ENCODE data around the gene EFEMP1.
A peak's percentile ranks its signal among the peaks of the same experiment; 100 is the strongest.
"Not testable (repeated sequence)": the region's sequence is repeated elsewhere in the genome, so short reads cannot be mapped to it uniquely, and the experiment has no call there.

EFEMP1 gene

DNA sequence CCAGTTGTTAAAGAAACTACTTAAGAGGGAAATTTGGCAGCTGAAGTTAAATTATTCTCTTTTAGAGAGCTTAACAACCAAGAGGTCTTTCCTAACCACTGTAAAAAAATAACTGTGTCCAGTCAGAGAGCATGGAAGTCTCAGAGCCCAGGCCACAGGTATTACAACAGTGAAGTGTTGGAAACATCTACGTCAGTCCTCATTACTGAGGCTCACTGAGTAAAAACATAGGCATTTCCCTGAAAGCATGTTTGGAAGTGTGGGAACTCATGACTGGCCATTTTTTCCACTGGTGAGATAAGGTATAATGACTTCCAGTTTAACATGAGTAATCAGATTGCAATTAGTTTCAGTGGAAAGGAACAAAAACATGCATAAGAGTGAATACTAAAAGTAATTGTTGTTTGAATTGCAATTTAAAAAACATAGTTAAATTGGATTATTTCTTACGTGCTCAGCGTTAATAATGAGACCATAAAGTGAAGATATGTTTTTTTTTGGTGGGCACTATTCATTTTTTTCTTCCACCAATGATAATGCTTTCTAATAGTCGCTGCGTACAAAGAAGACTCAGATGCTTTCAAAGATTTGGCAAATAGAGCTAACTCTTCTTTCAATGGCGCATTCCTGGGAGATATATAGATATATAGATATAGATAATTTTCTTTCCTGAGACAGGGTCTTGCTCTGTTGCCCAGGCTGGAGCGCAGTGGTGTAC lies 60.8 kb downstream of the EFEMP1 start:
- DNase-seq: no peak

DNA sequence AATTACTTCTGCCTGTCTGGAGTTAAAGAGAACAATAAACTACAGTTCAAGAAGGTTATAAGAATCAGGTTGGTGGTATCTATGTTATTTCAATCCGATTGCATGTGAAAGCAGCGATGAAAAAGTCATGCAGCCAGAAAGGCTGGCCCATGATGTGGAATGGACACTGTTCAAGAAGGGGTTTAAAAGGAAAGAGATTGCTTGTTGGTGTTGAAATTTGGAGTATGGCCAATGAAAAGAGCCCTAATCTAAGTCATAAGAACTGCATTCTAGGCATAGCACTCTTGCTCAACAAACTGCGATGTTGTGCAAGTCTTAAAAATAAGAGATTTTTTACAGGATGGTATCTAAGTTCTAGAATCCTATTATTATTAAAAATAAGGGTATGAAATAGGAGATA lies 61.3 kb downstream of the EFEMP1 start:
- no peak for DNase-seq

DNA sequence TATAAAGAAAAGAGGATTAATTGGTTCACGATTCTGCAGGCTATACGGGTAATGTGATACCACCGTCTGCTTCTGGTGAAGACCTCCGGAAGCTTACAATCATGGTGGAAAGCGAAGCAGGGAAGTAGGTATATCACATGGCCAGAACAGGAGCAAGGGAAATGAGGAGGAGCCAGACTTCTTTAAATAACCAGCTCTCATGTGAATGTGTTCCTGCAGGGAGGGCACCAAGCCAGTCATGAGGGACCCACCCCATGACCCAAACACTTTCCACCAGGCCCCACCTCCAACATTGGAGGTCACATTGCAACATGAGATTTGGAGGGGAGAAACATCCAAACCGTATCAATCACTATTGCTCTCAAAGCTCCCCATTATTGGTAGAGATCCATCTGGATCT lies 61.8 kb downstream of the EFEMP1 start:
- DNase-seq: no peak

DNA sequence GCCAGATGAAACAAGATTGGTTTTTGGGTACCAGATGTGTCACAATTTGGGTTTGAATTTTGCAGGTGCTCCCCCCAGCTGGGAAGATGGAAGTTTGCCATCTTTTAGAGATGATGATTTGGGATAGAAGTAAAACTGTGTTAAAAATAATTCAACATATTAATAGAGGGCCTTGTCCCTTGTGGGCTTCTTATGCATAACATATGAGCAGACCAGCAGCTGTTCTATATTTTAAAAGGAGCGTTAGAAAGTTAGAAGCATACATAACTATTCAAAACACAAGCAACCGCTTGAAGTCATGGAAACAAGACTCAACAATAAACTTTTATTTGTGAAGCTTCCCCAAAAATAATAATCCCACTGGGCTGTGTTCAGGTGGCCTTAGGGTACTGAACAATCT lies 62.8 kb downstream of the EFEMP1 start:
- DNase-seq: no peak

DNA sequence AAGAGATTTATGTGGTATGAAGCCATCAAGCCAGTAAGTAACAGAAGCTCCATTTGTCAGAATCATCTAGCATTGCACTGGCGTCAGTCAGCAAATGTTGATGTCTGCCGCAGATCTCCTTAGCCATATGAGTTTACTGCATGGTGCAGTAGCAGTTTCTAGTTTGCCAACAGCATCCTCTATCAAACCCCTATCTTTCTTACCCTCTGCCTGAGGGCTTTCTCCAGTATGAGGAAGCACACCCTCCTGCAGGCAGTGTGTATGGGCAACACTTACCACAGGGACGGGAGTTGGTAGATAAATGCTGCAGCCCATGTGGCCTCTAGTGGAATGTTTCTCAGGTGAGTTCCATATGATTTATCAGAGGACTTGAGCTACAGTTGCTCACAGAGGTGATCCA lies 63.7 kb downstream of the EFEMP1 start:
- DNase-seq: no peak

DNA sequence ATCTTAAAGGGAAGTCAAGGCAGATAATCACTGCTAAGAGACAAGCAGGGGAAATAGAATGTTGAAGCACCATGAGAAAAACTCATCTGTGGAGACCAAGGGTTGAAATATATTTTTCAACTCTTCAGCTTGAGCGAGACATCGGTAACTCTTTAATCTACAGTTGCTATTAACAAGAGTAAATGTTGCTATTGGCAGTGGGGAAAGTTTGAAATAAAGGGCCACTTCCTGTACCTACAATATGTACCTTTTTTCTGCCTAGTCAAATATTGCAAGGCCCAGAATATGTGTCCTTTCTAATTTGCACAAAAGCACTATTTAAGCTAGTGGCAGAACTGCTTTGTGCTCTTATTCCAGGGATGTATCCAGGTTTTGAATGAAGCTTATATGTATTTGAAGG lies 65.8 kb downstream of the EFEMP1 start:
- no peak for DNase-seq

DNA sequence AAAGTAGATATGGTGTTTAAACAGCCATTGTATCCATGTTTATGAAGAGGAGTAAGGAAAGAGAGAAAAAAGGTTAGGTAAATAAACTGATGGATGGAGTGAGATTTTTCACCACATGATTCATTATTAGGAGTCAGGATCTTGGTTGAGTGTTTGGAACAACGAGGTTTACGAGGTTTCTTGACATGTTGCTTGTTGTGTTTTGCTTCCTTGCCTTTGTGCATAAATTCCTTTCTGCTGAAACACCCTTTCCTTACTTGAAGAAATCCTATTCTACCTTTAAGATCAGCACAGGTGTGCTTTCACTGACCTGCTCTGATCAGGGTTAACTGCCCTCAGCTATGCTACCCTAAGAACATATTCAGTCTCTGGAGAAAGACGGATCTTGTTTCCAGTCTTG lies 66.6 kb downstream of the EFEMP1 start:
- DNase-seq: no peak

DNA sequence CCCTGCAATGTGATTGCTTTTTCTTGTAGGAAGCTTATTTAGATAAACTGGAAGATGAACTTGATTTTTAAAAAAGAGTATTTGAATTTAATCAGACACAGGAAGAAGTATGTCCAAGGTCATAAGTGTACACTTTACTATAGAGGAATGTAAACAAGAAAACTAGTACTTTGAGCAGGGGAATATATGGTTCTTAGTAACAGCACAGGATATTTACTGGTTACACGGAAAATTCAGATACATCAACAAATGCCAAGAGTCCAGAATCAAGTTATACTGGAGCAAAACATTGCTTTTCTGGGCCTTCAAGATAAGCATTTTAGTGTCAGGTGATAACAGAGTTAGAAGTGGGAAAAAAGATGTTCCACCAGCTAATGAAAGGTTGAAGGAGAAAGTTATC lies 75.5 kb downstream of the EFEMP1 start:
- no peak for DNase-seq

DNA sequence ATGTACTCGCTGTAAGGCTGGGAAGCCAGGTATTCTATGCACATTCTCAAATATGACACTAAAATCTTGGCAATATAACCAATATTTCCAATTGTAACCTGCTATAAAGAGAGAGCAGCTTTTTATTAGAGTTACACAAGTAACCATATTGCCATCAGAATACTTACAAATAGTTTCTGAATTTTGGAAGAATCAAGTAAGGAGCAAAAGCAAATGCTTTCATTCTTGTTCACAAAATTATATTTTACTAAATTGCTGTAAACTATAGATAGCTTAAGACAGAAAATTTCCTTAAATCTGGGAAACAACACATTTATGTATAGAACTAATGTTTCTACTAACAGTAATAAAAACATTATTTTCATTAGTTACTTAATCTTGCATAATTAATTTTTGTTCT lies 77.2 kb downstream of the EFEMP1 start:
- DNase-seq: no peak

DNA sequence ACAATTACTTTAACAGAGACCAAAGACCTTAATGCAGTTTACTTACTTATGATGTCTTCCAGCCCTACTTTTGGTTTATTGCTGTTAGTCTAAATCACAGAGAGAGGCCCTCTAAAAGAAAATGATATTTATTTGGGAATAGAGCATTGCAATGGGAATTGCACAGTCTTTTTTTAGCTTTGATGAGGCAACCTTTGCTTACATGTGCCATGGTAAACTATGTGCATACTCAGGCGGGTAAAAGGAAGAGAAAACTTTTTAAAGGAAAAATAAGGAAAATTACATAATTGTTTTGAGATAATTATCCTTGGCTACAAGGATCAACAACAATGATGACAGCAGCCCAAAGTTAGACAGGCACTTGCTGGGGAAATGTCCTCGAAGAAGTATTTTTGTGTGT lies 78.6 kb downstream of the EFEMP1 start:
- no peak for DNase-seq

DNA sequence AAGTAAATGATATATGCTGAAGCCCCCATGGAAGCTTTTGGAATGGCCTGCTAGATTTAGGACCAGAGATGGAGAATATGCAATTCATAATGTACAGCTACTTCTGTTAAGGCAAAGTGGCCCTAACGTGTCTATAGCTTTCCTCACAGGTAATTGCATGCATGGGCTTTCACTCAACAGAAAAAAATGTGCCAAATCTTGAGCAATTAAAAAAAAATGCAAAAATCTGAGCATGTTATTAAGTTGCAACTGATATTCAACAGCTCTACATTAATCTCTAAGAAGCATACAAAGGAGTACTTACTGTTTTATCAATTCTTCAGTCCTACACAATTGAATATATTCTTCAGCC lies 79.6 kb downstream of the EFEMP1 start:
- no peak for DNase-seq

DNA sequence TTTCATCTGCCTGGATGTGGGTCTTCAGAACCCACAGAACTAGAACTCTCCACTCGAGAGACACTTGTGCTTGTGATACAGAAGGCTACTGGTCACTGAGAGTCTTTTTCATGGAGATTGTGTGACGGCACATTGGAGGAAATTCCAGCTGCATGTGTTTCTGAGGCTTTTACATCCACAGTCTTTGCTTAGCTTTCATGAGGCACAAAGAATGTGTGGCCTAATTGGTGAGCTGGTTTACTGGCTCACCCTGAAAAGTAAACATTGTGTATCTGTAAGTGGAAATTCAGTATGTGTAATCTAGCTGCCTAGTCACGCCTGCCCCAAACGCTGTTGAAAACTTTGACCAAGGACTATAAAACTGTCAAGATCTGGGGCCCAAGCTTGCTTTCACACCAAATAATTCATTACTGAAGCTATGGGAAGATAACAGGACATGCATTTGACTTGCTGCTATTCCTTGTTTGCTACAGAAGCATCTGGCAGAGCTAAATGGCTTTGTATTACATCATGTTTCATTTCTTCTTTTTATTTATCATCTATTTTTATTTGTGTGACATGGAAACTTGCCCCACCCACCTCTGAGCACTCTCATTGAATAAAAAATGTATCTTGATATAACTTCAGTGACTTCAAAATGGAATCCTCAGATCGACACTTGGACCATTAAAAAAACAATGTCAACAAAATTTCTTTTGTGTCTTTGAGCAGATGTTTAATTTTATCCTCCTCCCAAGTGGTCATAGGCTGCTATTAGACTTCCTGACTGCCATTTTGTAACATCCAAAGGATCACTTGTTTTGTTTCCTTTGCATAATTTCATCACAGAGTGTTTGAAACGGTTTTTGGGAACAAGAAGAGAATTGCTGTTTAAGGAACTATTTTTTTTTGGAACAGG lies 80.2 kb downstream of the EFEMP1 start:
- no peak for DNase-seq

DNA sequence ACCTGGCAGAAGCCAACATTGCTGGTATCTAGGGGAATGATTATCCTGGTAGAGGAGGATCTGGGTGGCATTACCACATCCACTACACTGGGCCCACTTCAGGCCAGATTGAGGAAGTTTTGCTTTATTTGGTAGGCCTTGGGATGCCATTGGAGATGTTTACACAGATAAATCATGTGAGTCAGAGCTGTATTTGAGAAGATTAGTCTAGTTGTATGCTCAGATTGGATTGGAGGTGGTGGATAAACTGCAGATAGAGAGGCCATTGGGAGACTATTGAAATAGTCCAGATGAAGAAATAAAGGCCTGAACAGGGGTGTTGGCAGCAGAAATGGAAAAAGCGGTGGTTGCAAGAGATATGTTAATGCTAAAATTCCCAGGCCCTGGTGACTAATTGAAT lies 81.5 kb downstream of the EFEMP1 start:
- DNase-seq: no peak

DNA sequence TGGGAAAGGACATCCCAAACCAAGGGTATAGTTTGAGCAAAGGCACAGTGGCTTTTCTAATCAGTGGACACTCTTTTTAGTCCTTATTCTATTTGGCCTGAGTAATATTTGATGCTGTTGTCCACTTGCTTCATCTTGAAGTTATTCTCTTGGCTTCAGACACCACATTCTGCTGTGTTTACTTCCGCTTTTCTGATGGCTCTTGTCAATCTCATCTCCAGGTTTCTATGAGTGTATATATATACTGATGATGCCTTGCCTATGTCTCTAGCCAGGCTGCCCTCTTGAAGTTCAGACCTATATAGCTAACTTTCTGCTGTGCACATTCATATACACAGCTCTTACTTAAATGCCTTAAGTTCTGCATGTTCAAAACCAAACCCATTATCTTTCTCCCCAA lies 83.1 kb downstream of the EFEMP1 start:
- DNase-seq: no peak

DNA sequence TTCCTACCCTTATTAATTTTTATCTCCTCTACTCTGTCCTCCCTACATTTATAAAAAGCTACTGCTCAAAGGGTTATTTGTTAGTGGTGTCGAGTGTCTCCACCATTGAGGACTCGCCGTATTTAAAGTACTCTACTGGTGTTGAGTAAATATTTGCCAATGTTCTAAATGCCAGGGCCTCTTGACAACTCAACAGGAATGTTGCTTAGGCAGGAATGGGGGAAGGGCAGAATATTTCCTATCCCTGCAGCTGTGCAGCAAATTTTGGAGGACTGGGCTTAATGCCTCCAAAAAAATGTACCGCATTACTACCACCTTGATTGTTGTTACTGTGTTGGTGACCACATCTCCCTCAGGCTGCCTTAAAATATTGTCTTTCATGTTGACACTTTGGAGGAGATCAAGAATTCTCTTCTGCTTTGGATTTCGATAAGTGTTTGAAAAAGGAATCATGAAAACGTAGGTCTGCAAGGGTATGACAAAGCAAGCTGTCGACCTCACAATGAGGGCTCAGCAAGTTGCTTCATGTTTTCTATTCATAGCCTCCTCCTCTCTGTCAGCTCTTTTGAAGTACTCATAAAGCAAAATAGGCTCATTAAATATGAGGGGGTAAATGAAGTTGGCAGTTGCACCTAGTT lies 84.3 kb downstream of the EFEMP1 start:
- DNase-seq: peak; percentile 86

DNA sequence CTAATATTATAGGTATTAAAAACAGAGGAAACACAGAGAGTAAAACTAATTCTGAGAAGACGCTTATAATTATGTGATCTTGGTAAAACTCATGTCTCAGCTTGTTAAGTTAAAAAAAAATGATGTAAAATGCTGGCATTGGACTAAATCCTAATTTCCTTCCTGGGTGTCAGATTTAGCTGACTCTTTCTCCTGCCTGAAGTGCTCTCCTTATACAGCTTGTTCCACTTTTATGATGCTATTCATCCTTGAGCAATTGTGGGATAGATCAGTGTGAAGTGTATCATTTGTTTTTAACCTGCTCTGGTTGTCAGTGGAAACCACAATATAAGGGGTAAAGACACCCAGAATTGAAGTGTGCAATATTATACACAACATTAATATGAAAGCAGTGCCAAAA lies 84.9 kb downstream of the EFEMP1 start:
- DNase-seq: no peak

DNA sequence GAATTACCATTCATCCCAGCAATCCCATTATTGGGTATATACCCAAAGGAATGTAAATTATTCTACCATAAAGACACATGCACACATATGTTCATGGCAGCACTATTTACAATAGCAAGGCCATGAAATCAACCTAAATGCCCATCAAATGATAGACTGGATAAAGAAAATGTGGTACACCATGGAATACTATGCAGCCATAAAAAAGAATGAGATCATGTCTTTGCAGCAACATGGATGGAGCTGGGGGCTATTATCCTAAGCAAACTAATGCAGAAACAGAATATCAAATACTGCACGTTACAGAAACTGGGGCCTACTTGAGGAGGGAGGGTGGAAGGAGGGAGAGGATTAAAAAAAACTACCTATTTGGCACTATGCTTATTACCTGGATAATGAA lies 85.5 kb downstream of the EFEMP1 start:
- not testable (repeated sequence) for DNase-seq

DNA sequence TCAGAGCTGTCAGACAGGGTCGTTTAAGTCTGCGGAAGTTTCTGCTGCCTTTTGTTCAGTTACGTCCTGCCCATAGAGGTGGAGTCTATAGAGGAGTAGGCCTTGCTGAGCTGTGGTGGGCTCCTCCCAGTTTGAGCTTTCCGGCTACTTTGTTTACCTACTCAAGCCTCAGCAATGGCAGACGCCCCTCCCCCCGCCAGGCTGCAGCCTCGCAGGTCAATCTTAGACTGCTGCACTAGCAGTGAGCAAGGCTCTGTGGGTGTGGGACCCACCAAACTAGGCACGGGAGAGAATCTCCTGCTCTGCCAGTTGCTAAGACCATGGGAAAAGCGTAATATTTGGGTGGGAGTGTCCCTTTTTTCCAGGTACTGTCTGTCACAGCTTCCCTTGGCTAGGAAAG lies 86.5 kb downstream of the EFEMP1 start:
- DNase-seq: no peak

DNA sequence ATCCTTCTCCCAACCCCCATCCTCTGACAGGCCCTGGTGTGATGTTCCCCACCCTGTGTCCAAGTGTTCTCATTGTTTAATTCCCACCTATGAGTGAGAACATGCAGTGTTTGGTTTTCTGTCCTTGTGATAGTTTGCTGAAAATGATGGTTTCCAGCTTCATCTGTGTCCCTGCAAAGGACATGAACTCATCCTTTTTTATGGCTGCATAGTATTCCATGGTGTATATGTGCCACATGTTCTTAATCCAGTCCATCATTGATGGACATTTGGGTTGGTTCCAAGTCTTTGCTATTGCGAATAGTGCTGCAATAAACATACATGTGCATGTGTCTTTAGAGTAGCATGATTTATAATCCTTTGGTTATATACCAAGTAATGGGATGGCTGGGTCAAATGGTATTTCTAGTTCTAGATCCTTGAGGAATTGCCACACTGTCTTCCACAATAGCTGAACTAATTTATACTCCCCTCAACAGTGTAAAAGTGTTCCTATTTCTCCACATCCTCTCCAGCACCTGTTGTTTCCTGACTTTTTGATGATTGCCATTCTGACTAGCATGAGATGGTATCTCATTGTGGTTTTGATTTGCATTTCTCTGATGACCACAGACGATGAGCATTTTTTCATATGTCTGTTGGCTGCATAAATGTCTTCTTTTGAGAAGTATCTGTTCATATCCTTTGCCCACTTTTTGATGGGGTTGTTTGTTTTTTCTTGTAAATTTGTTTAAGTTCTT lies 91.7 kb downstream of the EFEMP1 start:
- not testable (repeated sequence) for DNase-seq

DNA sequence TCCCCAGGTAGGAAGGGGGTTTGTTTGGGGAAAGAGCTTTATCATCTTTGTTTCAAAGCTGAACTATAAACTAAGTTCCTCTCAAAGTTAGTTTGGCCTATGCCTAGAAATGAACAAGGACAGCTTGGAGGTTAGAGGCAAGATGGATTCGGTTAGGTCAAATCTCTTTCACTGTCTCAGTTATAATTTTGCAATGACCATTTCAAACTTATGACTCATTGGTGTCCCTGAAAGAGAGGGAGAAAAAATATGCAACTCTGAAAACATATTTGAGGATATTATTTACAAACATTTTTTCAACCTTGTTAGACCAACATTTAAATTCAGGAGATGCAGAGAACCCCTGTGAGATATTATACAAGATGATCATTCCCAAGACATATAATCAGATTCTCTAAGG lies 95.7 kb downstream of the EFEMP1 start:
- DNase-seq: no peak

DNA sequence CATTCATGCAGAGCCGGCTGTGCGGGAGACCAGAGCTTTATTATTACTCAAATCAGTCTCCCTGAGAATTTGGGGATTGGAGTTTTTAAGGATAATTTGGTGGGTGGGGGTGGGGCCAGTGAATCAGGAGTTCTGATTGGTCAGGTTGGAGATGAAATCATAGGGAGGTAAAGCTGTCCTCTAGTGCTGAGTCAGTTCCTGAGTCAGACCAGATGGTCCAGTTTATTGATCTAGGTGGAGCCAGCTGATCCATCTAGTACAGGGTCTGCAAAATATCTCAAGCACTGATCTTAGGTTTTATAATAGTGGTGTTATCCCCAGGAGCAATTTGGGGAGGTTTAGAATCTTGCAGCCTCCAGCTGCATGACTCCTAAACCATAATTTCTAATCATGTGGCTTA lies 96.2 kb downstream of the EFEMP1 start:
- DNase-seq: not testable (repeated sequence)

DNA sequence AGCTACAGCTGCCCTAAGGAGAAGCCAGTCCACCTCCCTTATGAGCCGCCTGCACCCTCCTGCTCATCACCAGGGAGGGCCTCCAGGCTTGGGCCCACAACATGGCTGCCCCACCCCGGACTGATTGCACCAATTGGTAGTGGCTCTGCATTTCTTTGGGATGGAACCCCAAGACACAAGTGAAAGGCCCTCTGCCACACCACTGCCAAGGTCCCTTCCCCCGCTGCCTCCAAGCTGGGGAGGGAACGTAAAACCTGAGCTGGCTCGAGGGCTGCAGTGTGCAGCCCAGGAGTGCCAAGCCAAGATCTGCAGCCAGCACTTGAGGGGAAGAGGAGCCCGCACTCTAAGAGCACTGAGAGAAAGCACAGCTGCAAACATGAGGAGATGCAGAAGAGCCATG lies 97.3 kb downstream of the EFEMP1 start:
- no peak for DNase-seq

DNA sequence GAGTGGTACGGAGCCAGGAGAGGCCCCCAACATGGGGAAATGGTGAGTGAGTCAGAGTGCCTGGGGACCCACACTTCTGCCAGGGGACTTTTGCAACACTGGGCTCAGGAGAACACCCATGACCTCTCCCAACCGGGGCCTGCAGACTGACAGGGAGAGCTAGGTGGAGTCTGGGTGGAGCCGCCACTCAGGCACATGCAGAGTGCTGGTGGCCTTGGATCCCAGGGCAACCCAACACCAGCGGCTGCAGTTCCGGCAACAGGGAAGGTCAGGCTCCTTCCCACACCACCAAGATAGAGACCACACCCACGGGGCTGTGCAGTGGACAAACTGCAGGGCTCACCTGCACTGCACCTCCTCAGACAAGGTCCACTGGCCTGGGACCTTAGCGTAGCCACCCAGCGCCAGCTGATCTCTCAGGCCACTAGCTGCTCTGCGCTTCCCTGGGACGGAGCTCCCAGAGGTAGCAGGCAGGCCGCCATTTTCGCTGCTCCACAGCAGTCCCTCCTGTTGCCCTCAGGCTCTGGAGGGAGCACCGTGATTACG lies 99.0 kb downstream of the EFEMP1 start:
- no peak for DNase-seq
